ENCODE results near the gene CUL4B. TPM values are rescaled to one million over a fixed set of nuclear protein-coding genes. Genes with fewer than 3 reads are reported as not detected.
"Not testable (repeated sequence)": the region's sequence is repeated elsewhere in the genome, so short reads cannot be mapped to it uniquely, and the experiment has no call there.

The CUL4B gene
- total RNA-seq = 86.1 and 89.2 TPM in 2 replicates

DNA sequence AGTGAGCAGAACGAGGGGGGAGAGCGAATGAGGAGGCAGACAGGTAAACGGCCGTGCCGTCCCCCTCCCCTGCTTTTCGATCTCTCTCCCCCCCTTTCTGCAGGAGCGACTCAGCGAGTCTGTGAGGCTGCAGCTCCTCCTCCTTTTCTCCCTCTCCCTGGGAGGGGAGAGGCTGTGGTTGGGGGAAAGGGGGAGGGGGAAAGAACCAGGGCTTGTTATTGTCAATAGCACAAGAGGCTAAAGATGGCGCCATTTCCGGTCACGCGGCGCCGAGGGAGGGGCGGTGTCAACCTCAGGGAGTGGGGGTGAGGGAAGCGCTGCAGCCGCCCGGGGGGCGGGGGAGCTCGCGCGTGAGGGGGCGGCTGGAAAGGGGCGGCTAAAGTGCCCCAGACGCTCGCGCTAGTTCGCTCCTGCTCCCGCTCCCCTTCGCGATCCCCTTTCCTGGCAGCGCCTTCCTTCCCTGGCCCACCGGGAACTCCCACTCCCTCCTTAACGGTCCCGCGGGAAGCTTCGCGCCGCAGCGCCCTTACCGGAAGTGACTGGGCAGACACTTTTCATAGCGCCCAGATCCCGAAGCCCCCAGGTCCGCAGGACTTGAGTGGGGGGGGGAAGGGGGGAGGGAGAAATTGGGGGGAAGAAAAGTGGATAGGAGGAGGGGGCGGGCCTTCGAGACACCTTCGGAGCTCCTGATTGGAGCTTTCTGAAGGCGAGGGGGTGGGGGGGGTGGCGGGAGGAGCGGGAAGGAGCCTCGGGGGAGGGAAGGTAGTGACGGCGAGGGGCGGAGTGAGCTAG is at the start of gene CUL4B:
Gene CUL4B (minus strand): TSS at position 121 of the 792 bp plus-strand sequence. CDS start 324 bp downstream, outside the sequence.
- peak; percentile 83 for DNase-seq (ENCODE audit: low read depth, low spot score)

DNA sequence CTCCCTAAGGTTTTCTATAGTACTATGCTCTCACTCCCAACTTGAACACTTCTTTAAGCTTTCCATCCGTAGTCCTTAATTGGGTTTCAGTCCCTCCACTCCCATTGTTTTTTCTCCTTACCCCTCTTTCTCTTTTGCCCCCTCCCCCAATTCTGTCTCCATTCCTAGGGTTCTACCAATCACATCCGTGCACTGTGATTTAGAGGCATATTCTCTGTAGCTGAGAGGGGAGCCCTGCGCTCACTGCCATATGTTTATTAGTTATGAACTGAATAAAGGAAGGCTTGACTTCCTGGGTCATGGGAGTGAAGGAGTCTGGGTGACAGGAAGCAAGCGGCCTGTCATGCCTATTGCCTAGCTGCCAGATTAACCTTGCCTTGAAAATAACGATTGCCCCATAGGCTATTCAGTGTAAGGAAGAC is 43.6 kb upstream of the CUL4B start:
- no peak for DNase-seq (ENCODE audit: low read depth, low spot score)

DNA sequence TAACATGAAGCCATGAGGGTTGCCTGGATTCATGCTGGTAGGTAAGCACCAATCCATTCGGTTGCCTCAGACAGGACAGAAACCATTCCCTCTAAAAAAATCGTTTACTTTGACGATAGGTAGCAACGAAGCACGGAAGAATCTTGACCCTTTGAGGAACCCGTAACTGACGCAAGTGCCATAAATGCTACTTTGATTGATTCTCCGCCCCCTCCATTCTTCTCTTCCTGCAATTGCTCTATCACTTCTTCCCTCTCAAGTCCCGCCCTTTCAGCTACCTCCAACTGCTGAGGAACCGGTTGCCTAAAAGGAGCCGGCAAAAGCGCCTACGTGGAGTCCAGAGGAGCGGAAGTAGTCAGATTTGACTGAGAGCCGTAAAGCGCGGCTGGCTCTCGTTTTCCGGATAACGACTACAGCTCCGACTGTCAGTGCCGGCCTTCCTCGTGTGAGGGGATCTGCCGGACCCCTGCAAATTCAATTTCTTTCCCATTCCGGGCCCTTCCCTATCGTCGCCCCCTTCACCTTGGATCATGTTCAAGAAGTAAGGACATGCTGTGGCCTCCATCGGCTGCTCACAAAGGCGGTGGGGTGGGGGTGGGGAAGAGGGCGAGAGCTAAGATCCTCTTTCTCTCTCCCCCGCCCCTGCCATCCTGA is 43.1 kb upstream of the CUL4B start, which contains the start of gene MCTS1:
Gene MCTS1 (plus strand): TSS at position 395 of the 654 bp plus-strand sequence. CDS start 136 bp downstream, at position 531.
- peak; percentile 87 for DNase-seq (ENCODE audit: low read depth, low spot score)

DNA sequence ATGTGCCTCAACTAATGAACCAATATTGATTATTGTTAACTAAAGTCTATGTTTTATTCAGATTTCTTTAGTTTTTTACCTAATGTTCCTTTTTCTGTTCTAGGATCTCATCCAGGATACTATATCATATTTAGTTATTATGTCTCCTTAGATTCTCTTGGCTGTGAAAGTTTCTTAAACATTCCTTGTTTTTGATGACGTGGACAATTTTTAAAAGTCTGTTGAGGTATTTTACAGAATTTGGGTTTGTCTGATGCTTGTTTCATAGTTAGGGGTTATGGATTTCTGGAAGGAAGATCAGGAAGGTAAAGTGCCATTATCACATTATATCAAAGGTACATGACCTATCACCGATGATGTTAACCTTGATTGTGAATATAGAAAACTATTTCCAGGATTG is 24.9 kb upstream of the CUL4B start:
- DNase-seq (ENCODE audit: low read depth, low spot score) = no peak

DNA sequence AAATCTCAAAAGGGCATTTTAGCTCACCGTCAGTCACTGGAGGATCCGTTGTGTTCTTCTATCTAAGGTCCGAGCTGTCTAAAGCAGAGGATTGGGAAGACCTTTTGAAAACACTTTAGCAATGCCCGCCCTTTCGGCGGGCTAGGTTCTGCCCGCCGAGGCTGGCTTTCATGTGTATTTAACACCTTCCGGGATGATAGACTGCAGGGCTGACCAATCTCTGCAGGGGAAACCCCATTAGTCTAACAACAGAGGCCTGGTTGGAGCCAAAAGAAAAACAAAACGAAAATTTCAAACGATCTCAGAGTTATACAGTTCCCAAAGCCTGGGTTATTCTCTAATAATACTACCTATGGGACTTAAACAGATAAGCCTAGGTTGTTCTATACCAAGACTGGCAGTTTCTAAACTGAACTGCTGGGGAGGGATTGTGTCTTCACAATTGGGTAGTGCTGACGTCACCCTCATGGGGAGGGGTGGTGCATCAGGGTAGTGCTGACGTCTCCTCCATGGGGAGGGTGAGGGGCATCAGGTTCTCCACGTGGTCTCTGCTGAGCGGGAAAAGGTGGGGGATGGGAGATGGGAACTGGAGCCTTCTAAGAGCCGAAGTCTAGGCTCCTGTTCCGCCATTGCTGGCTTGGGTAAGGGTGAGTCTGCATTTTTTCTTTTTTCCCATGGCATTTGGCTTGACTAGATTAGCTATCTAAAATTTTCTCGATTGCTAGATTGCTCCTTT is 14.8 kb upstream of the CUL4B start:
- no peak for DNase-seq (ENCODE audit: low read depth, low spot score)

DNA sequence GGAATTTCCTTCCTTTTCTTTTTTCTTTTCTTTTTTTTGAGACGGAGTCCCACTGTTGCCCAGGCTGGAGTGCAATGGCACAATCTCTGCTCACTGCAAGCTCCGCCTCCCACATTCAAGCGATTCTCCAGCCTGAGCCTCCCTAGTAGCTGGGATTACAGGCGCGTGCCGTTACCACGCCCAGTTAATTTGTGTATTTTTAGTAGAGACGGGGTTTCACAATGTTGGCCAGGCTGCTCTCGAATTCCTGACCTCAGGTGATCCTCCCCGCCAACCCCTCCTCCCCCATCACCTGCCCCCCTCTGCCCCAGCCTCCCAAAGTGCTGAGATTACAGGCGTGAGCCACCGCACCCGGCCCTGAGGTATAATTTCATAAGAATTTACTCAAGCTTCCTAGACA is 13.0 kb upstream of the CUL4B start:
- DNase-seq (ENCODE audit: low read depth, low spot score) = not testable (repeated sequence)

DNA sequence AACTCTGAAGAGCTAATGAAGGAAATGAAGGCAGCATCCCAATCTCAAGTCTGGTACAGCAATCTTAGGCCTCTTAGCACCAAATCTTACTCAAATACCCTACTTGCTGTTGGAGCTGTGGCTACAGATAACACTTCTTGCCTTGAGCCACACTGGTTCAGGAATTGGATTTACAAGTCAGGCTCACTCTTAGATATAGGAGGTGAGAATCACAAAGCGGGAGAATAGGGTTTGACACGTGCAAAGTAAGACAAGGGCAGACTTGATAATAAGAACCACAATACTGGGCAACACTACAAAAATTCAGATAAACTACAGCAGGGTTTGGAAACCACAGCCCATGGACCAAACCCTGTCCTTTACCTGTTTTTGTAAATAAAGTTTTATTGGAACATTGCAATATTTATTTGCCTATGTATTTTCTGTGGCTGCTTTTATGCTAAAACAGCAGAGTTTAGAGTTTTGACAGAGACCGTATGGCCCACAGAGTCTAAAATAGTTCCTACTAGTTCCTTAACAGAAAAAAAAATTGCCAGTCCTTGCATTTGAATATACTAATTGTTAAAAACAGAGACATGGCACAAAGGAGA is 9.3 kb upstream of the CUL4B start:
- DNase-seq (ENCODE audit: low read depth, low spot score) = no peak

DNA sequence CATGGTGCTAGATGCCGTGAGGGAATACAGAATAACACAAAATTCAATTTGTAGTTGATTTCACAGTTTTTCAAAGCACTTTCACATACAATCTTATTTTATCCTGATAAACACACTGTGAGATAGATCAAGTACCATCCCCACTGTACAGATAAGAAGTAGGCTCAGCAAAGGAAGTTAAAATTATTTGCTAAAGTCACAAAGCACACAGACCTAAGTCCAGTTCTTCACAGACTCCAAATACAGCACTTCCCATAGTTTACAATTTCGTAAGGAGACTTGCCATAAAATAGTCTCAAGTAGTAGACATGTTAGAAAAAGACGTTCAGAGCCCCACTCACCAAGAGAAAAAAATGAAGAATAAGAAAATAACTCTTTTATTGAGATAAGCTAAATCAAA is 7.8 kb upstream of the CUL4B start:
- no peak for DNase-seq (ENCODE audit: low read depth, low spot score)

DNA sequence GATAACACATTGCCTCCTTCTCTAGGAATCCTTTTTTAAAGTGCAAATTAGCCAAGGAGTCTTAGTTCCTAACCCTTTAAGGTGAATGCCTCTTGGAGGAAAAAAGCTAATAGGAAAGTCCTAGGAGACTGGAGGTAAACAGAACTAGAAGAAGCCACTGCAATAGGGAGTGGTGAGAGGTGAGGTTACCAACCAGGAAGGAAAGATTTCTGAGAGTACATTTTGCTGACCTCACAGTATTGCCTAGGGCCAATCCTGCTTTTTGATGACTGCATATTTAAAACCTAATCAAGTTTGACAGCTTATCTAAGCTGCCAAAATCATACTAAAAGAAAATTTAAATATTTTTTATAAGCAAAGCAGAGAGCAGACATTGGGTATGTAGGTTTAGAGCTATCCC is 7.3 kb upstream of the CUL4B start:
- no peak for DNase-seq (ENCODE audit: low read depth, low spot score)

DNA sequence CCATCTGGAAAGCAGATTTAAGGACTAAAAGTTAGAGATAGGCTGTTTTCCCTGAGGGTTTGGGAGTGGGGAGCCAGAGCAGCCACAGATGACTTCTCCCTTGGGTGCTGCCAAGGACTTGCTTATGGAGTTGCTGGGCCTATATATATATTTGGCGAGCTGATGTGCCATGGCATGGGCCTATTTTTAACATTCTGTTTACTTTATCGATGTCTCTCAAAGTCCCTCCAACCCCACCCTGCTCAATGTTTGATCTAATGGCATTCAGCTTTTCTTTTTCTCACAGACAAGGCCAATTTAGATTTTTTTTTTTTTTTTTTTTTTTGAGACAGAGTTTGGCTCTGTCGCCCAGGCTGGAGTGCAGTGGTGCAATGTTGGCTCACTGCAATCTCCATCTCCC is 6.1 kb upstream of the CUL4B start:
- no peak for DNase-seq (ENCODE audit: low read depth, low spot score)

DNA sequence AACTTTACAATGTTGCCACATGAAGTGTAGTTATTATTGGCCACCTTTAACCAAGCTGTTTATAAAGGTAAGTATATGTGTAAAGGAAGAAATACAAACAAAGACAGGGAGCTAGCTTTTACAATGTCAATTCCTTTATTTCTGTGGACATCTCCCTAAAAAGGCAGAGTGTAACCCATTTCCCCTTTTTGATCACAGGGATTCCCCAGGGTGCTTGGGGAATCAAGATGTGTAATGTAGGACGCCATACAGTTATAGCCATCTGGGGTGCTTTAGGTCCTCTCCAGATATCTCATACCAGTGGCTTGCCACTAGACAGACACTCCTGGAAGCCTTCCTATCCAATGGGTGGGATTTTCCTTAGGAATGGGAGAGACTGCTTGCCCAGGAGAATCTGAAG is 4.2 kb upstream of the CUL4B start:
- no peak for DNase-seq (ENCODE audit: low read depth, low spot score)

DNA sequence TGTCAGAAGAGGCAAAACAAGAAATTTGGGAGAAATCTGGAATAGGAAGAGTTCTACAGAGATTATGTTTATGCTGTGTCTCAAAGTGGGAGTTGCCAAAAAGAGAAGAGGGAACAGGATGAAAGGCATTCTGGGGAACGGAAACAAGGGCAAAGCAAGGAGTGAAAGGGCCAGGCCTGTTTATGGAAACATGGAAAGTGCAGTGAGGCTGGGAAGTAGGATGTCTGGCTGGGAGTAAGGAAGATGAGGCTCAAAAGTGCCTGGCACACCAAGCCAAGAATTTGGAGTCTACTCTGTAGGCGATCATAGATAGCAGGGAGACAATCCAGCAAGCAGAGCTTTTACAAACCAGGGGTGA is 1.8 kb upstream of the CUL4B start:
- no peak for DNase-seq (ENCODE audit: low read depth, low spot score)

DNA sequence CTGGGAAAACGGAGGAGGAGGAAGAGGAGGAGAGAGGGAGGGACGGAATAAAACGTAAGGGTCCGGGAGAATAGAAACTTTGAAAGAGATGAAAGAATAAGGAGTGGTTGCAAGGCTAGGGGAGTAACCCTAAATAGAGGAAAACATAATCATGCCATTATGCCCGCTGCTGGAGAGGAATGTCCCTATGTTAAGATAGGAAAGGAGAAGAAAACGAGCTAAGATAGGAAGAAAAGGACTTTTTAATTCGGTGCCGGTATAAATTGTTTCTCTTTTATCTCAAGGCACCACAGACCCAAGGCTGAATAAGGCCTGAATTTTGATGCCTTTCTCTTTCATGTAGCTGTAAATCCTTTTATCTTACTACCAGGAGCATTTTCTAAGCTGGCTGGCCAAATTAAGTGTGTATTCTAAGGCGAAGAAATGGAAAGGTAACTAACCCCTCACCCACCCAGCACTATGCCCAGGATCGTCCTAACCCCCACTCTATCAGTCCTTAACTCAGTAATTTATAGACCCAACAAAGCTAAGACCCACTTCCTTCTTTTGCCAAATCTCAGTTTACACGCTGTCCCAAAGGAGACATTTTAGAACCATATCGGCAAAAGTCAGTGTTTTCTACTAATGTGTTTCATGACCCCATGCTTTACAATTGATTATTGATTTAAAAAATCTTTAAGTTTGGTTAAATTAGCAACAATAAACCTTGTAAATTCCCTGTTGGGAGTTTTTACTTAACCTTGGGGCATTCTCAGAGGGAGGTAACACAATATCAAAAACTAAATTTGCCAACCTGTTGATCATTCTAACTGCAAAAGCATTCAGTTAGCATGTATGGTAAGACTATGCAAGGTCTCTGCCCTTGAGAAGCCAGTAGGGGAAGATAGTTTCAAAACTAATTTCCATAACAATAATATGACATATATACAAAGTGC is 1.1 kb upstream of the CUL4B start:
- no peak for DNase-seq (ENCODE audit: low read depth, low spot score)

DNA sequence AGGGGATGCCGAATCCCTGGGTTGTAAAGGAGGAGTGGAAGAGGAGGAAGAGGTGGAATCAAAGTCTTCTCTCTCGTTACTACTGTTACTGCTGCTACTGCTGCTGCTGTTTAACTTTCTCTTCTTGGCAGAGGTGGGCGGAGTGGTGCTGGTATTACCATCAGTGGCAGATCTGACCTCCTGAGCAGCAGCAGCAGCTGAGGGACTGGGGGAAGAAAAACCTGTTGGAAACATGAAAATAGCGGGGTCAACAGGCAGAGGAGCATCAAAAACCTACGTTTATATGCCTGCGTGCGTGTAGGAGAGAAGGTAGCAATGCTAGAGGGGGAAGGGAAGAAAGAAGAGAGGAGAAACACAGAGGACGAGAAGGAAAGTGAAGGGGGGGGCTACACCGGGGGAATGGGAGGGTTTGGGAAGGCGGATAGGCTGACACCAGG is 339 bp downstream of the CUL4B start:
- DNase-seq (ENCODE audit: low read depth, low spot score) = no peak

DNA sequence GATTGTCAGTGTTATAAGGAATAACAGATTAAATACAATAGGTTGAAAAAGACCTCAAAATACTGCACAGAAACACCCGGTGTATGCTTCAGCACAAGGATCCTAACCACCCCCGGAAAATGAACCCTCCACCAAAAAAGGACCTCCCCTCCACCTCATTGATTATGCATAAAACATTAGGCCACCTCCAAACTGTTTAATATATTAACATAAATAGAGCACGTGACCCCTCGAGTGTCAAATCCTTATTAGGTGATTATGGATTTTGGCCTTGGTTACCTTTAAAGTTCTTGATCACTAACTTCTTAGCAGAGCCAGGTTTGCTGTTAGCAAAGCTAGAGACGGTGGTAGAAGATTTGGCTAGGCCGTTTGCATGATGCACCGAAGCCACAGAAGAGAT is 958 bp downstream of the CUL4B start:
- DNase-seq (ENCODE audit: low read depth, low spot score) = no peak

DNA sequence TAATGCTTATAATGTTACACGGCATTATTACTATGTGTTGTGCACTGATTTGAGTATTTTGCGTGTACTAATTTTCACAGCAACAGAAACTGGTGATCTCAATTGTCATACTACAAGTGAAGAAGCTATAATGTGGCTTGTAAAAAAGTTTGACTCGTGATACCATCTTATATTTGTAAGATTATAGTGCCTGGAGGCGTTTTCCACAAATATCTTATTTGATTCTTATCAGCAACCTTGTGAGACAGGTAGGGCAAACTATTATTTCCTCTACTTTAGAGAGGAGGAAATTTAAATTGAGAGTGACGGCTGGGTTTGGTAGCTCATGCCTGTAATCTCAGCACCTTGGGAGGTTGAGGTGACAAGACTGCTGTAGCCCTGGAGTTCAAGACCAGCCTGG is 4.5 kb downstream of the CUL4B start:
- no peak for DNase-seq (ENCODE audit: low read depth, low spot score)

DNA sequence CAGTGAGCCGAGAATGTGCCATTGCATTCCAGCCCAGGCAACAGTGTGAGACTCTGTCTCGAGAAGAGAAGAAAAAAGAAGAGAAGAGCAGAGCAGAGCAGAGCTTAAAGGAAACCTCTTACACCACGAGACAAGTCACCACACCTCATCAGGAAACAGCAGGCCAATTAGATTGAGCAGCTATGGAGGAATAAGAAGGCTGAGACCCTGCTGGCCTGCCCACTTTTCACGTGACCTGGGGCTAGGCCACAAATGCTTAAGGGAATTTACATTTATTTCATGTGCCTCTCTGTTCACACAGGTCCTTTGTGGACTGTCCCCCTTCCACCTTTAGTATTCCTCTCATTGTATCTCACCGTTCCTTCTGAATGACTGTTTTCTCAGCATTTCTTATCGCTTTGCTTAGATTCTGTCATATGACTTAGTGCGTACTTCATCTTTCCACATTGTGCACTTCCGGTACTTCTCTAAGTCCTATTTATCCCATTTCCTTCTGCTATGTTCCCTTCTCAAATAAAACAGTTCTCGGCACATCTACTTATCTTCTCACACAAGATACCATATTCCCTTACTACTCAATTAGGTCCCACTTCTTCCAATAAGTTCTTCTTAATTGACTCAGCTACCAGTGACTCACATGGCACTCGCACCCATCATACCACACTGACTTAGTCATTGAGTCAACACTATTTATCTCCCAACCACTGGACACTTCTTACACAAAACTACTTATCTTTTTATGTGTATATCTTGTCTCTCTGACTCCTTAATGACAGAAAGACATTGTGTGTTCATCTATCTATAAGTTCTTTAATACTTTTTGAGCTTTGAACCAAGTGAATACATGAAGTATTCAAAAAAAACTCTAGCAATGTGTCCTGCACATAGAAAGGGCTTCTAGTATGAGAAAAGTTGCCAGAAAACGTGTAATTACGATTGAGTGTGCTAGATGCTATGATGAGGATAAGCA is 11.0 kb downstream of the CUL4B start:
- DNase-seq (ENCODE audit: low read depth, low spot score) = peak; percentile 64

DNA sequence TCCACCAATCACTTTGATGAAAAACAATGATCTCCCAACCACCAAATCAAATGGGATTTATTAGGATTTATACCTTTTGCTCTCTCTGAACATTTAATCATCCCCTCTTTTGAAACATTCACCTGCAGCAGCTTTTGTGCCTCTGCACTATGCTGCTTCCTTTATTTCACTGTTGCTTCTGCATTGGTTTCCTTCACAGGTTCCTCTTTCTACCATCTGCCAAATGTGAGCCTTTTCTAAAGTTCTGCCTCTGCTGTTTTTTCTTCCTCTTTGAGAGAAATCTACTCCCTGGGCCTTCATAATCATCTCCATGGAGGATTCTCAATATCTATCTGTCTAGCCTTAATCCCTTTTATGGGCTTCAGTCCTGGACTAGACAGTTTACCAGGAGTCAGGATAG is 24.7 kb downstream of the CUL4B start:
- no peak for DNase-seq (ENCODE audit: low read depth, low spot score)

DNA sequence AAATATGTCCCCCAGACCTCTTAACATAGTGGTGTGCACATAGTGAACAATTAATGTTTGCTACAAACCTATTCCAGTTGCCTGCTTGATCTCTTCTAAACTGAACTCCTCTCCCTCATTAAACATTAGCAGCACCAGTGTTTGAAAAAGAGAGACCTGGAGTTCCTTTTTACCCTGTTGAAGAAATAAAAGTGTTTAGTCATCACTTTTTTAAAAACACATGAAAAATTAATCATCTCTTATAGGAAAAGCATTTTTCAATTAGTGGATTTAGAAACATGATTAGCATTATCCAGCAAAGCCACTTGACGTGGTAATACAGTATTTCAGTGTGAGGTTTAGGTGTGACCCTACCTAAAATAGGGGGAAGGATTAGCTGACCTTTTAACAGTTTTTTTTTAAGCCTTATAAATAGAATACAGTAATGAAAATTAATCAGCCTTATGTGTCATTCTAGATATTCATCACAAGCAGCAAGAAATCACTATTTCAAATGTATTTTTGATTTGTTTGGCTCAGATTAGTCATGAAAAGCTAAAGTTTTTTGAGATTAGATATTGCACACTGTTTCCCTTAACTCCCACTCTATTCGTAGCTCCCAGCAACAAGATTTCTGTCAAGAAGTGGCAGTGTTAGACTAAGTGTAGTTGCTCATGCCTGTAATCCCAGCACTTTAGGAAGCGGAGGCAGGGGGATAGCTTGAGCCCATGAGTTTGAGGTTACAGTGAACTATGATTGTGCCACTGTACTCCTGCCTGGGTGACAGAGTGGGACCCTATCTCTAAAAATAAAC is 26.2 kb downstream of the CUL4B start:
- DNase-seq (ENCODE audit: low read depth, low spot score) = no peak
